Daoy (cell line): ENCODE measurements around the gene NAA16. TPM values are rescaled to one million over a fixed set of nuclear protein-coding genes. Genes with fewer than 3 reads are reported as not detected.
"Not testable (repeated sequence)": the region's sequence is repeated elsewhere in the genome, so short reads cannot be mapped to it uniquely, and the experiment has no call there.

Experiments used
- DNase-seq: peaks from one replicate; pipeline ENCODE4 v3.0.0-alpha.2; 2015; ENCODE audit warnings: low read depth
- total RNA-seq: library from RNA; depleted of rRNA; stranded (reverse); fragments of >200 nt; shearing (Covaris generic); gene quantifications from 2 replicates; pipeline ENCODE4 v1.2.3, GENCODE V29; 2014; rRNA removed

Gene NAA16
- total RNA-seq, 1 experiment from 2014 or later = 21.3 TPM

- DNase-seq = no peak
Observed at GRCh38 chr13:41408746-41409145, 97.7 kb downstream of the NAA16 start.

GRCh38 chr13:41409611-41410010 is 98.5 kb downstream of the NAA16 start:
- no peak for DNase-seq

- DNase-seq = no peak
Observed at GRCh38 chr13:41411060-41411459, 100.0 kb downstream of the NAA16 start.

- DNase-seq = peak; percentile 17
Observed at GRCh38 chr13:41411522-41411921, 100.5 kb downstream of the NAA16 start.

GRCh38 chr13:41413872-41414271 is 102.8 kb downstream of the NAA16 start:
- no peak for DNase-seq

GRCh38 chr13:41416276-41416675 is 105.2 kb downstream of the NAA16 start:
- DNase-seq = no peak

- no peak for DNase-seq
Observed at GRCh38 chr13:41418027-41418426, 107.0 kb downstream of the NAA16 start.

GRCh38 chr13:41418731-41419130 is 107.7 kb downstream of the NAA16 start:
- DNase-seq = no peak

- no peak for DNase-seq
Observed at GRCh38 chr13:41419206-41419605, 108.1 kb downstream of the NAA16 start.

GRCh38 chr13:41420146-41420545 is 109.1 kb downstream of the NAA16 start:
- DNase-seq = no peak

GRCh38 chr13:41421330-41421729 is 110.3 kb downstream of the NAA16 start:
- DNase-seq = not testable (repeated sequence)

GRCh38 chr13:41421983-41422382 is 110.9 kb downstream of the NAA16 start:
- DNase-seq = not testable (repeated sequence)

- not testable (repeated sequence) for DNase-seq
Observed at GRCh38 chr13:41423259-41423658, 112.2 kb downstream of the NAA16 start.

GRCh38 chr13:41424675-41425074 is 113.6 kb downstream of the NAA16 start:
- DNase-seq = not testable (repeated sequence)

GRCh38 chr13:41426047-41426446 is 115.0 kb downstream of the NAA16 start:
- no peak for DNase-seq

Other genes with a start within 250 kb of the NAA16 start
- 10.0 and 10.5 TPM in 2 replicates for gene WBP4, start 249.8 kb upstream of the NAA16 start, total RNA-seq
- 4.5 and 5.8 TPM in 2 replicates for gene KBTBD6, start 178.5 kb upstream of the NAA16 start, total RNA-seq
- gene KBTBD7, start 116.7 kb upstream of the NAA16 start, total RNA-seq = 1.8 and 1.9 TPM in 2 replicates
- gene MTRF1, start 47.7 kb upstream of the NAA16 start, total RNA-seq = 8.6 and 10.7 TPM in 2 replicates
- 7.8 and 10.6 TPM in 2 replicates for gene RGCC, start 146.3 kb downstream of the NAA16 start, total RNA-seq